HG03342 (cell line): ENCODE results near the gene CDC34.
A peak's percentile ranks its signal among the peaks of the same experiment; 100 is the strongest.
"Not testable (repeated sequence)": the region's sequence is repeated elsewhere in the genome, so short reads cannot be mapped to it uniquely, and the experiment has no call there.

Experiments
- ATAC-seq: cut with Tn5 transposase; IDR thresholded peaks from one replicate; pipeline ENCODE4 v1.9.1; 2021; ENCODE audit warnings: mild to moderate bottlenecking, moderate library complexity; ENCODE audit not compliant: unreplicated experiment

The CDC34 gene

DNA sequence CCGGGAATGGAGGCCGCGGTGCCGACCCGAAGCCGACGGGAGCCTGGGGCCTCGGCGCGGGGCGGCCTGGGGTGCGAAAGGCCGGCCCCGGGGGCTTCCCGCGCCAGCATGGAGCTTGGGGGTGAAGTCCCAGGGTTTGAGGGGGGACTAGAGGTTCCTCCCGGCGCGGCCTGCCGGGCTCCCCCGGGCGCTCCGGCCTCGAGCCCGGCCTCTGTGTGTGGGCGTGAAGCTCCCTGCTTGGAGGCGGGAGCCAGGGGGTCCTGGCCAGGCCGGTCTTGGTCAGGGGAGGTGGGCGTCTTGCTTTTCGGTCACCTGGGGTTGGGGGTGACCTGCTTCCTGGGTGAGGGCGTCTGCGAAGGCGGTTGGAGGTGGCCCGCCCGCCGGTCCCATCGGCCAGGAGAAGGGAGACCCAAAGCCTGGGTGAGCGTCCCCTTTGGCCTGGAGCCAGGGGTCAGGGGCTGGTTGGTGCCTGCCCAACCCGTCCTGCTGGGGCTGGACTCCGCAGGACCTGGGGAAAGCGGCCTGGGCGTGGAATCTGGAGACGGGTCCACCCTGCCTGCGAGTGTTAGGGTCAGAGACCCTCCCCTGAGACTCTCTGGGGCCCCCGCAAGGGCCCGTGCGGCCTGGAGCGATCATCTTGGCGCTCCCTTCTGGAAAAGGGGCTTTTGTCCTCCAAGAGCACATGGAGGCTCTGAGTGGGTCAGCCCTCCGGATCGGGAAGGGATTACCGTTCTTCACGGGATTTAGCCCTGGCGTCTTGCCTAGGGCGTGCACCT is 41.4 kb downstream of the CDC34 start:
- peak; percentile 29 for ATAC-seq

DNA sequence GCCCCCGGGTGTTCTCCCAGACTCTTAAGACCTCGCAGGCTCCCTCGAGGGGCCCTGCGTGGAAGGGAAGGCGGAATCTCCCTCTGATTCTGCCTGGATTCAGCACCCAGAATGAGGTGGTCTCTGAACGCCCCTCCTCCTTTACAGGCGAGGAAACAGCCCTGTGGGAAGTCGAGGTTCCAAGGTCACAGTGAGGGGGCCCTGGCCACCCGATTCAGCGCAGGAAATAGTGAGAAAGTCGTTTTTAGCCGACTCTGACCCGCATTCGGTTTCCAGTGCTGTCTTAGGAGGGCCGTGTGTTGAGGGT is 41.9 kb downstream of the CDC34 start:
- ATAC-seq: no peak

DNA sequence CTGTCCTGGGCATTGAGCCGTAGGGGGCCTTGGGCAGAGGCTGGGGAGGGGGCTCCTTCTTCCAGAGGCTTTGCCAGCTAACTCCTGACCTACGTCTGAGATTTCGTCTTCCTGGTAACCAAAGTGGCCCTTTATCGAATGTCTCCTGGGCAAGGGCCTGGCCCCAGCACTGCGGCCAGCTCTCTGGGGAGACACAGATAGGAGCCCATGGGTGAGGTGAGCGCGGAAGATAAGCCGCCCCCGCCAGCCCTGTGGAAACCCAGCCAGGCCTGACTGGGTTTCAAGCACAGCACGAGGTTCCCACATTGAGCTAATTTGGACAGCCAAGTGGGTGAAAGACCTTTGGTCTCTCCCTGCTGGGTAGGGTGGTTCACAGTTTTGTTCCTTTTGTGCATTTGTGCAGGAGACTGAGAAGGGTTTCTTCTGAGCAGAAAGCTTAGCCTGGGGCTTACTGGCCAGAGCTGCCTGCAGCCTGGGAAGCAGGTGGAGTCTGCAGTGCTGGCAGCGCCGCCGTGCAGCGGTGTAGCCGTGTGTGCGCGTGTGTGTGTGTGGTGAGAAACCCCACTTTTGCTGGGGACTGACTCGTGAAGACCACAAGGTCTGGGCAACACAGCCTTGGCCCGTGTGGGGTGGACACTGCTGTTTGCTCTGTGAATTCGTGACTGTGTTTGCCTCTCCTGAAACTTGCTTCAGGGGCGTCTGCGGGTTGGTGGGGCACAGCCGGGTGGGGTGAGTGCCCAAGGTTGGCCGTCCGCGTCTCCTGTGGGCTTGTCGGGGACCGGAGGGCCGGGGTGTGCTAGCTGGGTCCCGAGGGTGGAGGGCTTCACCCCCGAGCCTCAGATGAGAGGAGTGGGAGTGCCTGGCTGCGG is 43.3 kb downstream of the CDC34 start:
- no peak for ATAC-seq

GRCh38 chr19:575527-576506 is 44.3 kb downstream of the CDC34 start:
- ATAC-seq: no peak

DNA sequence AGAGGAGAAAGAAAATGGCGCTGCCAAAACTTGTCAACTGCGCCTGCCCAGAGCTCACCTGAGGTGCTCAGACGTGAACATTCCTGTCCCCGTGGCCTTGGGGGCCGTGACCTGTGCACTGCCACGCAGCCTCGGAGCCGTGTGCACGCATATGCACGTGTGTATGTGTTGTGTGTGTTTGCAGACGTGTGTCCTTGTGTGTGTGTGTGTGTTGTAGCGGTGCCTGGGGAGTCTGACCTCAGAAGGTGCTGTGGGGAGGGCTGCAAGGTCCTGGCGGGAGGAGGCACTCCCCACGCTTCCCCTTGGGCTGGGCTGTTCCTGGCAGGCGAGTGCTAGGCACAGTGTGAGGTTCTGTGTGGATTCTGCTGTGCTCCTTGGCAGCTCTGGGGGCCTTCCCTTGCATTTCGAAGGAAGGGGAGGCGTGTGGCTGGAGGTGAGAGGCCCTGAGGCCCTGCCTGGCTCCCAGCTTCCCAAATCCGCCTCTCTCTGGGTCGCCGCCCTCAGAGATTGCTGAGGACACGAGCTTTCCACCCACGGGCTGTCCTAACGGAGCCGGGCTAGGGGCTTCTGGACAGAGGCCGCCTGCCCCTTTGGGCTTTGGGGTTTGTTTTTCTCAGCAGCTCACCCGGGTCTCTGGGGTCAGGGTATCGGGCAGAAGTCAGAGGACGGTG is 45.3 kb downstream of the CDC34 start:
- ATAC-seq: no peak

GRCh38 chr19:577439-578392 is 46.2 kb downstream of the CDC34 start:
- no peak for ATAC-seq

DNA sequence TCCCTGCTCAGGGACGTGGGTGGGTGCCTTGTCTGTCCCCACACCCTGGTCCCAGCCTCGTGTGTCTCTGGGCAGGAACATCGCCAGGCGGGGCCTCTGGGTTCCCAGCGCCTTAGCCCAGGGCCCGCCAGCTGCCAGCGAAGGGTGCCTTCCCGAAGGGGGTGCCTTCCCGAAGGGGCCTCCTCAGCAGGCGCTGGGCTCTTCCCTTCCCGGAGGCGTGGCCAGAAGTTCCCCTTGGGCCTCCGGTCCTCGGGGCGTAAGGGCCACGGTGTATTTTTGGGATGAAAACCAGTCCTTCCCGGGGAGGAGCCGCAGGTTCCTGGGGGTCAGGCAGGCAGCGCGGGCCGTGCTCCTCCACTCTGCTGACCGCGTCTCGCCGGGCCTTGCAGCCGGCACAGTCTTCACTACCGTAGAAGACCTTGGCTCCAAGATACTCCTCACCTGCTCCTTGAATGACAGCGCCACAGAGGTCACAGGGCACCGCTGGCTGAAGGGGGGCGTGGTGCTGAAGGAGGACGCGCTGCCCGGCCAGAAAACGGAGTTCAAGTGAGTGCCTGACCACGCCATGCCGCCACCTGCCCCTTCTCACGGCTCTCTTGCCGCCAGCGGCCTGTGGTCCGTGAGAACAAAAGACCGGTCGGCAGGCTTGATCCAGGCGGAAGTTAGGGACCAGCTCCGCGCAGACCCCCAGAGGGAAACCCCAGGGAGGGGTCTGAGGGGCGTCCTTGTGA is 47.7 kb downstream of the CDC34 start:
- no peak for ATAC-seq

DNA sequence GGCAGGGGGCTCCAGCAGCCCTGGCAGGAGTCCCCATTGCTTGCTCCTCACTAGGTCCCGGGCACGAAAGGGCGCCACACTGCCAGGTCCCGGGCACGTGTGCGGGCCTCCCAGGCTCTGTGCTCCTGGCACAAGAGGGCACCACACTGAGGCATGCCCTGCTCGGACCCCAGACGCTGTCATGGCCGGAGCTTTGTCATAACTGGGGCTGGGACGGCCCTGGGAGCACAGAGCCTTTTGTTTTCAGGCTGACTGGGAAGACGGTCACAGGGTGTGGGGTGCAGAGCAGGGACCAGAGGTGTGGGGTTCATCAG is 48.2 kb downstream of the CDC34 start:
- ATAC-seq: no peak

- no peak for ATAC-seq
Measured at GRCh38 chr19:580274-580835, 48.8 kb downstream of the CDC34 start.

- ATAC-seq: no peak
Measured at GRCh38 chr19:581399-582111, 50.0 kb downstream of the CDC34 start.

DNA sequence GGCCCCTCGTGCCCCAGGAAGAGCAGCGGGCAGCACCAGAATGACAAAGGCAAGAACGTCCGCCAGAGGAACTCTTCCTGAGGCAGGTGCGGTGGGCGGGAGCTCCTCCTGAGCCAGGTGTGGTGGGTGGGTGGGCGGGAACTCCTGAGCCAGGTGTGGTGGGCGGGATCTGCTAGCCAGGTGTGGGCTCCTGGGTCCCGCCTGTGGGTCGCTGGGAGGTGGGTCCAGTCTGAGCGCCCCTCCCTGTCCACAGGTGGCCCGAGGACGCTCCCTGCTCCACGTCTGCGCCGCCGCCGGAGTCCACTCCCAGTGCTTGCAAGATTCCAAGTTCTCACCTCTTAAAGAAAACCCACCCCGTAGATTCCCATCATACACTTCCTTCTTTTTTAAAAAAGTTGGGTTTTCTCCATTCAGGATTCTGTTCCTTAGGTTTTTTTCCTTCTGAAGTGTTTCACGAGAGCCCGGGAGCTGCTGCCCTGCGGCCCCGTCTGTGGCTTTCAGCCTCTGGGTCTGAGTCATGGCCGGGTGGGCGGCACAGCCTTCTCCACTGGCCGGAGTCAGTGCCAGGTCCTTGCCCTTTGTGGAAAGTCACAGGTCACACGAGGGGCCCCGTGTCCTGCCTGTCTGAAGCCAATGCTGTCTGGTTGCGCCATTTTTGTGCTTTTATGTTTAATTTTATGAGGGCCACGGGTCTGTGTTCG is 51.1 kb downstream of the CDC34 start:
- no peak for ATAC-seq

DNA sequence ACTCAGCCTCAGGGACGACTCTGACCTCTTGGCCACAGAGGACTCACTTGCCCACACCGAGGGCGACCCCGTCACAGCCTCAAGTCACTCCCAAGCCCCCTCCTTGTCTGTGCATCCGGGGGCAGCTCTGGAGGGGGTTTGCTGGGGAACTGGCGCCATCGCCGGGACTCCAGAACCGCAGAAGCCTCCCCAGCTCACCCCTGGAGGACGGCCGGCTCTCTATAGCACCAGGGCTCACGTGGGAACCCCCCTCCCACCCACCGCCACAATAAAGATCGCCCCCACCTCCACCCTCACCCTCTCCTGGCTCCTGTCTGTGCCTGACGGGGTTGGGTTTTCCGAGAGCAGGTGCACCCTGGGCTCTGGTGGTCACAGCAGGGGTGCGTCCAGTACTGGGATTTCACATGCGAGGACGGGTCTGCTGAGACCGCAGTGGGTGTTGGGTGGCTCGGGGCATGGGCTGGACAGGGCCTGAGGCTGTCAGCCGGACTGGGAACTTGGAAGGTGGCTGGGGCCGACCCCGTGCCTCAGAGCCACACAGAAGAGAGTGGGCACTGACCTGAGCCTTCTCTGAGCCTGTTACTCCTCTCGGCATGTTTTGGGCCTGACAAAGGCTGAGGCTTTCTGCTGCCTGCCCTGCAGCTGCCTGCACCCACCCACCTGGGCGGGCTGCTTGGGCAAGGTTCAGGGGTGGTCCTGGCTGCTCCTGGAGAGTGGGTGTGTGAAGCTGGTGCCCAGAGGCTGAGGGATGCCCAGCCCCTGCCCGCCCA is 51.8 kb downstream of the CDC34 start:
- ATAC-seq: no peak

DNA sequence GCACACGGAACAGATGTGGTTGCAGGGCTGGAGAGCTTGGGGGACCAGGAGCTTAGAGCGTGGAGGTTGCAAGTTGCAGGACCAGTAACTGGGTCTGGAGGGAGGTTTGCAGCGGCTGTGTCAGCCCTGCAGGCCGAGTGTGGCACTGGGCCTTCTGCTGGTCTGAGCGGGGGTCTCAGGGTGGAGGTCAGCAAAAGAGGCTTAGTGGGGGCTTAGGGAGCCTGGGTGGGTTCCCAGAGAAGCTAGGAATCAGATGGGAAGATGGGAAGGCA is 52.3 kb downstream of the CDC34 start:
- ATAC-seq: no peak

DNA sequence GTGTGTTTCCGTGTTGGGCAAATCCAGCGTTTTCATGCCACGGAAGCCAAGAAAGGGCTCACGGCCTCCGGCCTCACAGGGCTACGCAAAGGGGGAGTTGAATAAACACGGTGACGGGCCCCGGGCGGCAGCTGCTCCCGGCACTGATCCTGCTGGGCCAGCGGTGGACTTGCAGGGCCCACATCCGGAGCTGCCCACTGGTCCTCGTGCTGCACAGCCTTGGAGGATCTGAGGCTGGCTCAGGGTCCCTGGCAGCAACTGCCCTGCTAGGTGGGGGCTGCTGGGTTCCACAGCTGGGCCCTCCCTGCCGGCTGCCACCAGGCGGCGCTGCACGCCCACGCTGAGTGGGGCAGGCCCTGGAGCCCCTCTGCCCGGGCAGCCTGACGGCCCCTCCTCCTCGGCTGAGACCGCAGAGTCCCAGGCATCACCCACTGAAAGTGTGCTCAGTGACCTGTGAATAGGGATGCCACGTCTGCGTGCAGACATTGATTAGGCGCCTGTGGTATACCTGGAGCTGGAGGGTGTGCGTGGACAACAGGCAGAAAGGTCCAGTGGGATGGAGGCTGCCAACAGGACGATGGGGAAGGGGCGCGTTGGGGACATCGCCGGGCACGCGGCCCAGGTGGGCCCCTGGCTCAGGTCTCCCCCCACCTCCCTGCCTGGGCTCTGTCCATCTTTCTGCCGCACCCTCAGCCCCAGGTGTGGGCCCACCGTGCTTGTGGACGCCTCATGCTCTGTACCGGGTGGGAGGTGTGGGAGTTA is 52.9 kb downstream of the CDC34 start:
- no peak for ATAC-seq

- ATAC-seq: not testable (repeated sequence)
Measured at GRCh38 chr19:585146-585545, 53.6 kb downstream of the CDC34 start.

DNA sequence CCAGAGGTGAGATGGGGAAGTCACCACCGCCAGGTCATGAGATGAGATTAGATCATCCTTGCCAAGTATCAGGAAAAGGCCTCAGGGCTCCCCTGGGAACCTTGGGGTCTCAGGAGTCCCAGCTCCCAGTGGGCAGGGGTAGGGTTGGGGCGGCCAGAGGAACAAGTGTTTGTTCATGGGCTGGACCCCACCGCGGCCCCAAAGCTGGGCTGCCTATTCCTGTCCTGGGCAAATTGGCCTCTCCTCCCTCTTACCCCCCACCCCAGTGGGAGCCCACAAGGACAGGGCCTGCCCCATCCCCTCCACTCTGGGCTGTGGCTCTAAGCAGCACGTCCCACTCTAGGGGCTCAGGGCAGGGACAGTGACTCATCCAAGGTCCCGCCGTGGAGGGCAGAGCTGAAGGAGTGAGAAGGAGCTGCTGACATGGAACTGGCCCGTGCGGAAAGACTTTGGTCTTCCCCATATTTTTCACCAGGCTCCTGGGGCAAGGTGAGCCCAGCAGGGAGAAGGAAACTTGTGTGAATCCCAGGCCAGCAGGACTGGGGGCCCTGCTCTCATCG is 54.1 kb downstream of the CDC34 start:
- ATAC-seq: no peak
